GM21390 (cell line): ENCODE results near the gene TREML1.

ENCODE experiments used
- ATAC-seq: cut with Tn5 transposase; IDR thresholded peaks from one replicate; pipeline ENCODE4 v1.9.1; 2021; ENCODE audit not compliant: unreplicated experiment

Gene TREML1

GRCh38 chr6:41179163-41179562, 25.0 kb upstream of the TREML1 start:
- ATAC-seq = no peak

GRCh38 chr6:41177695-41178094, 23.5 kb upstream of the TREML1 start:
- no peak for ATAC-seq

GRCh38 chr6:41177287-41177686, 23.1 kb upstream of the TREML1 start:
- no peak for ATAC-seq

GRCh38 chr6:41176189-41176588, 22.0 kb upstream of the TREML1 start:
- ATAC-seq = no peak

GRCh38 chr6:41175084-41175483, 20.9 kb upstream of the TREML1 start:
- ATAC-seq = no peak

- ATAC-seq = no peak
Observed at GRCh38 chr6:41174610-41175009, 20.5 kb upstream of the TREML1 start.

- no peak for ATAC-seq
Observed at GRCh38 chr6:41171908-41172307, 17.8 kb upstream of the TREML1 start.

- ATAC-seq = no peak
Observed at GRCh38 chr6:41170547-41171160, 16.5 kb upstream of the TREML1 start.

- no peak for ATAC-seq
Observed at GRCh38 chr6:41167173-41167963, 13.2 kb upstream of the TREML1 start.

GRCh38 chr6:41164551-41165120, 10.5 kb upstream of the TREML1 start:
- no peak for ATAC-seq

GRCh38 chr6:41163419-41163717, 9.2 kb upstream of the TREML1 start:
- no peak for ATAC-seq

- no peak for ATAC-seq
Observed at GRCh38 chr6:41162687-41163418, 8.7 kb upstream of the TREML1 start, which contains the start of gene TREM2. TSS of gene TREM2 (minus strand) at chr6:41163116. CDS start at chr6:41163082, 34 bp downstream.

GRCh38 chr6:41161851-41162552, 7.9 kb upstream of the TREML1 start:
- no peak for ATAC-seq

GRCh38 chr6:41161380-41161779, 7.2 kb upstream of the TREML1 start:
- no peak for ATAC-seq

GRCh38 chr6:41160933-41161332, 6.8 kb upstream of the TREML1 start:
- no peak for ATAC-seq

GRCh38 chr6:41159415-41160082, 5.4 kb upstream of the TREML1 start:
- ATAC-seq = no peak

- ATAC-seq = no peak
Observed at GRCh38 chr6:41157323-41157722, 3.2 kb upstream of the TREML1 start.

GRCh38 chr6:41156771-41157170, 2.6 kb upstream of the TREML1 start:
- ATAC-seq = no peak

GRCh38 chr6:41156001-41156400, 1.9 kb upstream of the TREML1 start:
- ATAC-seq = no peak

GRCh38 chr6:41155132-41155805, 1.1 kb upstream of the TREML1 start:
- no peak for ATAC-seq
